GM12878 (cell line): Measurements from ENCODE around the gene FAM200A. TPM values are rescaled to one million over a fixed set of nuclear protein-coding genes. Genes with fewer than 3 reads are reported as not detected.

Source experiments
- ATAC-seq: fragments of 200-7000 bp; cut with Tn5 transposase; 3 replicates; pipeline ENCODE4 v1.9.1; 2020; ENCODE audit warnings: mild to moderate bottlenecking, moderate library complexity
- BruUV-seq: library from RNA; stranded (reverse); fragments of 400-500 nt; replicated peaks from 2 replicates; lab custom pipeline; 2021; lab: Mats Ljungman, UMichigan
- CTCF ChIA-PET: fragments of 300-600 bp; sonication (Branson Sonifier 250); formaldehyde crosslinking; extraction: SDS; loops from one replicate; lab custom pipeline; 2021; ENCODE audit warnings: inconsistent platforms; lab: Yijun Ruan, JAX
- POLR2A ChIA-PET: fragments of 350-600 bp; formaldehyde crosslinking; extraction: SDS; loops from one replicate; lab custom pipeline; 2021; ENCODE audit warnings: inconsistent platforms; lab: Charles Lee
- RAD21 ChIA-PET: fragments of 300-600 bp; sonication (Branson Sonifier 250); formaldehyde crosslinking; loops from one replicate; lab custom pipeline; 2023; ENCODE audit warnings: antibody characterized with exemption; ENCODE audit not compliant: unreplicated experiment; lab: Charles Lee
- SMC1A ChIA-PET: fragments of 300-600 bp; sonication (Branson Sonifier 250); formaldehyde crosslinking; loops from one replicate; lab custom pipeline; 2023; ENCODE audit not compliant: unreplicated experiment, uncharacterized antibody; lab: Charles Lee
- DNase-seq: peaks from one replicate; pipeline ENCODE4 v3.0.0-alpha.2; 2011; ENCODE audit warnings: low read depth, low spot score
- FAIRE-seq: peaks from 3 replicates; lab custom pipeline; 2011; peaks lifted over from hg19 to GRCh38; lab: Jason Lieb, UNC
- H2AFZ ChIP-seq: 2 replicates; pipeline ENCODE4 v1.6.0; 2011; ENCODE audit warnings: low read depth, low read length, control low read depth; ENCODE audit not compliant: control insufficient read depth
- H3K27ac ChIP-seq: 2 replicates; pipeline ENCODE4 v1.5.1; 2011; ENCODE audit warnings: control low read depth; ENCODE audit not compliant: control insufficient read depth, insufficient read depth
- H3K27me3 ChIP-seq, 2 experiments: replicated peaks in 1 of 2; 2 replicates each; pipeline versions ENCODE4 v1.6.0 to v1.6.1; 2011; ENCODE audit warnings: low read length in 1 of 2; ENCODE audit not compliant: control insufficient read depth in 2 of 2, insufficient read depth in 2 of 2
- H3K36me3 ChIP-seq, 2 experiments: 2 replicates each; pipeline ENCODE4 v1.5.1; 2011; ENCODE audit warnings: low read length in 1 of 2; ENCODE audit not compliant: control insufficient read depth in 2 of 2, insufficient read depth in 2 of 2
- H3K4me1 ChIP-seq: 2 replicates; pipeline ENCODE4 v1.6.1; 2011; ENCODE audit warnings: mild to moderate bottlenecking, low read length, moderate library complexity, mixed read lengths; ENCODE audit not compliant: control insufficient read depth, insufficient read depth
- H3K4me2 ChIP-seq: 2 replicates; pipeline ENCODE4 v1.6.0; 2011; ENCODE audit warnings: control low read depth; ENCODE audit not compliant: control insufficient read depth, insufficient read depth
- H3K4me3 ChIP-seq: fragments of 200-600 bp; sonication (generic); 2 replicates; pipeline ENCODE4 v1.5.1; 2016
- H3K79me2 ChIP-seq: 2 replicates; pipeline ENCODE4 v1.6.0; 2011; ENCODE audit warnings: low read length; ENCODE audit not compliant: control insufficient read depth, insufficient read depth
- H3K9ac ChIP-seq: 2 replicates; pipeline ENCODE4 v1.8.0; 2011; ENCODE audit warnings: low read length, control low read depth, mixed read lengths; ENCODE audit not compliant: control insufficient read depth, insufficient read depth
- H3K9me3 ChIP-seq: replicated peaks from 3 replicates; pipeline ENCODE4 v1.5.1; 2011; ENCODE audit warnings: mild to moderate bottlenecking, low read length; ENCODE audit not compliant: control insufficient read depth, insufficient read depth
- H4K20me1 ChIP-seq: 2 replicates; pipeline ENCODE4 v1.6.0; 2011; ENCODE audit not compliant: control insufficient read depth, insufficient read depth
- TAF1 ChIP-seq: IDR thresholded peaks from 2 replicates; pipeline ENCODE4 v1.6.1; 2011; ENCODE audit warnings: mild to moderate bottlenecking, low read depth, low read length, borderline replicate concordance
- WGBS: methylation state at CpG from one replicate; pipeline ENCODE4 v1.1.6; 2016; ENCODE audit warnings: low lambda C conversion rate; ENCODE audit not compliant: insufficient replicate concordance, insufficient coverage; ENCODE audit errors: missing lambda C conversion rate; 5-methylcytosine and 5-hydroxymethylcytosine counted together
- in situ Hi-C: fragments of 300-500 bp; cut with MboI; formaldehyde crosslinking; loops from 9 replicates; pipeline ENCODE4 v1.14.3; 2018; ENCODE audit warnings: mixed read lengths
- intact Hi-C: fragments of 100-400 bp; cut with micrococcal nuclease; formaldehyde crosslinking; loops from one replicate; pipeline ENCODE4 v1.14.2; 2022; ENCODE audit not compliant: unreplicated experiment
- polyA plus RNA-seq, 11 experiments: library from polyadenylated mRNA; depleted of rRNA in 4 of 11; unstranded in 6 of 11; stranded (reverse) in 5 of 11; fragments of >200 nt; fragmentation: Nextera tagmentation in 4 of 11; fragmentation: Illumina TruSeq in 1 of 11; extraction: Ambion mirVana in 4 of 11; extraction: Trizol in 1 of 11; gene quantifications; 1 replicate in 1 of 11; 2 replicates in 10 of 11; pipeline versions ENCODE4 v1.2.1 to v1.2.3, GENCODE V29; 2011 to 2016; ENCODE audit warnings: inconsistent platforms in 2 of 11, missing spikeins in 2 of 11, low read depth in 1 of 11
- total RNA-seq, 4 experiments: library from RNA; depleted of rRNA in 3 of 4; stranded (reverse); fragments of >200 nt in 3 of 4; fragmentation: Illumina TruSeq in 1 of 4; extraction: Trizol in 1 of 4; gene quantifications; 2 replicates each; pipeline versions ENCODE4 v1.2.1 to v1.2.3, GENCODE V29; 2013 to 2021
- TF ChIP-seq, protein P1 (sequence below): IDR thresholded peaks from 2 replicates; pipeline ENCODE4 v1.6.1; 2011; ENCODE audit warnings: borderline replicate concordance, low read depth, mild to moderate bottlenecking, moderate library complexity, low read length; ENCODE audit not compliant: insufficient read depth, poor library complexity, severe bottlenecking
- TF ChIP-seq, protein P2 (sequence below): fragments of 450-650 bp; IDR thresholded peaks from 2 replicates; pipeline ENCODE4 v1.6.1; 2016; ENCODE audit warnings: mild to moderate bottlenecking

The FAM200A gene
- total and polyA plus RNA-seq, 10 of the 15 experiments (the other 5 are each of a cell fraction or from before 2014, with no cell fraction given), result 2.7 to 9.0 (median 6.5) TPM

DNA sequence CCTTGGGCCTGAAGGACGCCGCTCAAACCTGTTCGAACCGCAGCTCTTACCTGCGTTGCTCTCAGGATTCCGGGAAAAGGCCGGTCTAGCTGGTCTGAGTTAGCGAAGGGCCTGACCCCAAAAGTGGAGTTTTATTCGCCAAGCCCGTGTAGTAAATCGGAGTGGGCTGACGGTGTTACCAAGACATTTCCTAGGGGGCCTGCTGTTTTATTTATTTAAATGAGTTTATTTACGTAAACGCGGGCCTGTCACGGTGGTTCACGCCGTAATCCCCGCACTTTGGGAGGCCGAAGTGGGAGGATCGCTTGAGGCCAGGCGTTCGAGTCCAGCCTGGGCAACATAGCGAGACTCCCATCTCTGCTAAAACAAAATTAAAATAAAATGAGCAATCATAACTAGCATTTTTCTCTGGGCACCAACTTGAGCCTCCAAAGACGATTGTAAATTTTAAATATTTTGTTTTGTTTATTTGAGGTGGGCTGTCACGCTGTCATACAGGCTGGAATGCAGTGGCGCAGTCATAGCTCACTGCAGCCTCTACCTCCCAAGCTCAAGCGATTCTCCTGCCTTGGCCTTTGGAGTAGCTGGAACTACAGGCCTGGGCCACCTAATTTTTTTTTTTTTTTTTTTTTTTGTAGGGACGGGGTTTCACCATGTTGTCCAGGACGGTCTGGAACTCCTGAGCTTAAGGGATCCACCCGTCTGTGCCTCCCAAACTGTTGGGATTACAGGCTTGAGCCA, 7.4 kb upstream of the FAM200A start:
- peaks cover 46% of the 10 kb centered on the region for H3K79me2 ChIP-seq
- POLR2A ChIA-PET, result interaction anchor here (0.5 to 3.5 kb wide), 9 partner anchors 55 to 493 kb away, joined by 3 to 18 read pairs (median 4); partner anchors contain the start of genes ZKSCAN5, ZNF394 and ZSCAN25

More for the DNA sequence above, 7.4 kb upstream of the FAM200A start:
- Histone ChIP-seq H3K9me3 (no peaks in the 10 kb centered on the region), H3K9ac (peak overlapping the region; percentile 98), H3K27ac (peak overlapping the region; percentile 94), H3K4me3 (peak overlapping the region; percentile 100), H3K27me3 (no peaks in the 10 kb centered on the region), H2AFZ (peak overlapping the region; percentile 61), H3K4me1 (no peaks in the 10 kb centered on the region), H3K36me3 (peaks cover 9 to 16% of the 10 kb centered on the region in 2 experiments), H3K4me2 (peak overlapping the region; percentile 76), H4K20me1 (0 out of 2 replicates have a peak, but pooled peaks cover 2% of the 10 kb centered on the region)
- no peak for DNase-seq
- FAIRE-seq, result no peak
- WGBS, result 13% methylated on average over 29 of the region's 31 CpGs
- ChIA-PET CTCF (interaction anchor here (0.7 to 2.0 kb wide), 4 partner anchors 21 to 58 kb away, joined by 3 to 7 read pairs (median 4); partner anchors contain the start of gene ZSCAN25), SMC1A (interaction anchor here (0.6 to 1.0 kb wide), 3 partner anchors 38 to 151 kb away, joined by 3 read pairs; partner anchors contain the start of genes BUD31 and PDAP1), RAD21 (interaction anchor here (0.6 kb wide), 1 partner anchor 156 kb away, joined by 4 read pairs; no protein-coding TSS in a partner anchor)
- in situ Hi-C loops, result no loop called here
- no TSS peak for BruUV-seq
- TF ChIP-seq, protein P1, sequence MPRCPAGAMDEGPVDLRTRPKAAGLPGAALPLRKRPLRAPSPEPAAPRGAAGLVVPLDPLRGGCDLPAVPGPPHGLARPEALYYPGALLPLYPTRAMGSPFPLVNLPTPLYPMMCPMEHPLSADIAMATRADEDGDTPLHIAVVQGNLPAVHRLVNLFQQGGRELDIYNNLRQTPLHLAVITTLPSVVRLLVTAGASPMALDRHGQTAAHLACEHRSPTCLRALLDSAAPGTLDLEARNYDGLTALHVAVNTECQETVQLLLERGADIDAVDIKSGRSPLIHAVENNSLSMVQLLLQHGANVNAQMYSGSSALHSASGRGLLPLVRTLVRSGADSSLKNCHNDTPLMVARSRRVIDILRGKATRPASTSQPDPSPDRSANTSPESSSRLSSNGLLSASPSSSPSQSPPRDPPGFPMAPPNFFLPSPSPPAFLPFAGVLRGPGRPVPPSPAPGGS, result no peak
- TF ChIP-seq, protein P2, sequence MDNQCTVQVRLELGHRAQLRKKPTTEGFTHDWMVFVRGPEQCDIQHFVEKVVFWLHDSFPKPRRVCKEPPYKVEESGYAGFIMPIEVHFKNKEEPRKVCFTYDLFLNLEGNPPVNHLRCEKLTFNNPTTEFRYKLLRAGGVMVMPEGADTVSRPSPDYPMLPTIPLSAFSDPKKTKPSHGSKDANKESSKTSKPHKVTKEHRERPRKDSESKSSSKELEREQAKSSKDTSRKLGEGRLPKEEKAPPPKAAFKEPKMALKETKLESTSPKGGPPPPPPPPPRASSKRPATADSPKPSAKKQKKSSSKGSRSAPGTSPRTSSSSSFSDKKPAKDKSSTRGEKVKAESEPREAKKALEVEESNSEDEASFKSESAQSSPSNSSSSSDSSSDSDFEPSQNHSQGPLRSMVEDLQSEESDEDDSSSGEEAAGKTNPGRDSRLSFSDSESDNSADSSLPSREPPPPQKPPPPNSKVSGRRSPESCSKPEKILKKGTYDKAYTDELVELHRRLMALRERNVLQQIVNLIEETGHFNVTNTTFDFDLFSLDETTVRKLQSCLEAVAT, result peak; percentile 70
- TF ChIP-seq TAF1, result no peak
- ATAC-seq, result no peak
- intact Hi-C loops, result loop anchor here (2.0 kb wide), 1 partner anchor 59 kb away; the partner anchor contains the start of gene ZNF394
